HG02884 (cell line): ENCODE results near the gene FBXO15.

ENCODE experiments used
- ATAC-seq: cut with Tn5 transposase; IDR thresholded peaks from one replicate; pipeline ENCODE4 v1.9.1; 2021; ENCODE audit warnings: mild to moderate bottlenecking, moderate library complexity; ENCODE audit not compliant: unreplicated experiment

FBXO15 gene

GRCh38 chr18:74066018-74066417 lies 81.6 kb downstream of the FBXO15 start:
- ATAC-seq: no peak

GRCh38 chr18:74065366-74065765 lies 82.3 kb downstream of the FBXO15 start:
- no peak for ATAC-seq

GRCh38 chr18:74064510-74064909 lies 83.1 kb downstream of the FBXO15 start:
- no peak for ATAC-seq

GRCh38 chr18:74063557-74063956 lies 84.1 kb downstream of the FBXO15 start:
- no peak for ATAC-seq

GRCh38 chr18:74063023-74063422 lies 84.6 kb downstream of the FBXO15 start:
- ATAC-seq: peak; percentile 68

GRCh38 chr18:74062037-74062436 lies 85.6 kb downstream of the FBXO15 start:
- no peak for ATAC-seq

- ATAC-seq: no peak
Observed at GRCh38 chr18:74060579-74060978, 87.1 kb downstream of the FBXO15 start.

GRCh38 chr18:74050807-74051206 lies 96.8 kb downstream of the FBXO15 start:
- no peak for ATAC-seq

- peak; percentile 81 for ATAC-seq
Observed at GRCh38 chr18:74040459-74041332, 106.9 kb downstream of the FBXO15 start.

GRCh38 chr18:74040008-74040407 lies 107.6 kb downstream of the FBXO15 start:
- no peak for ATAC-seq

GRCh38 chr18:74029161-74029560 lies 118.5 kb downstream of the FBXO15 start:
- ATAC-seq: no peak
